K562 (cell line): ENCODE results near the gene PPP6R1. TPM values are rescaled to one million over a fixed set of nuclear protein-coding genes. Genes with fewer than 3 reads are reported as not detected.

Experiments
- BACH1 ChIP-seq: fragments of 200-800 bp; sonication (Bioruptor generic); IDR thresholded peaks from 2 replicates; pipeline ENCODE4 v1.6.1; 2016; ENCODE audit warnings: missing genetic modification characterization, missing compliant biosample characterization
- CBX3 ChIP-seq, 2 experiments: IDR thresholded peaks; 1 replicate in 1 of 2; 2 replicates in 1 of 2; pipeline ENCODE4 v1.6.1; 2012; ENCODE audit warnings: inconsistent platforms in 2 of 2, low read length in 2 of 2, borderline replicate concordance in 1 of 2, control low read depth in 1 of 2
- FOXP1 ChIP-seq: sonication (generic); formaldehyde crosslinking; IDR thresholded peaks from 2 replicates; pipeline ENCODE4 v1.8.0; 2022; ENCODE audit warnings: mild to moderate bottlenecking, missing genetic modification reagents
- HMGN3 ChIP-seq: IDR thresholded peaks from 2 replicates; pipeline ENCODE4 v1.6.1; 2011; ENCODE audit warnings: borderline replicate concordance, low read depth, mild to moderate bottlenecking, mixed read lengths, low read length; ENCODE audit not compliant: insufficient read length; ENCODE audit errors: extremely low read depth
- KAT7 ChIP-seq: sonication (generic); formaldehyde crosslinking; IDR thresholded peaks from 2 replicates; pipeline ENCODE4 v1.8.0; 2022; ENCODE audit warnings: missing genetic modification reagents, mild to moderate bottlenecking, borderline replicate concordance
- MAZ ChIP-seq, 2 experiments: fragments of 450-650 bp in 1 of 2; sonication (generic) in 1 of 2; formaldehyde crosslinking; IDR thresholded peaks in 1 of 2; conservative IDR thresholded peaks in 1 of 2; 2 replicates each; pipeline versions ENCODE4 v1.4.0 to v1.5.0; 2020; ENCODE audit warnings: mild to moderate bottlenecking in 1 of 2, missing genetic modification reagents in 1 of 2
- MBD2 ChIP-seq: sonication (generic); IDR thresholded peaks from 2 replicates; pipeline ENCODE4 v1.6.1; 2016; ENCODE audit warnings: low read depth, borderline replicate concordance
- PML ChIP-seq: IDR thresholded peaks from 2 replicates; pipeline ENCODE4 v1.6.1; 2012; ENCODE audit warnings: low read length, inconsistent platforms
- POLR2A ChIP-seq: fragments of 450-650 bp; conservative IDR thresholded peaks from 2 replicates; pipeline ENCODE4 v1.6.1; 2016
- RUNX1 ChIP-seq: sonication (generic); IDR thresholded peaks from 2 replicates; pipeline ENCODE4 v1.6.1; 2016; ENCODE audit warnings: antibody characterized with exemption, low read depth
- SAFB ChIP-seq: fragments of 200-400 bp; formaldehyde crosslinking; IDR thresholded peaks from 2 replicates; pipeline ENCODE4 v1.6.1; 2017; ENCODE audit warnings: low read depth, low read length, borderline replicate concordance
- SMAD3 ChIP-seq: fragments of 450-650 bp; formaldehyde crosslinking; conservative IDR thresholded peaks from 2 replicates; pipeline ENCODE4 v1.4.0; 2020; ENCODE audit warnings: mild to moderate bottlenecking
- ZEB2 ChIP-seq: fragments of 450-650 bp; IDR thresholded peaks from 2 replicates; pipeline ENCODE4 v1.6.1; 2016
- ZNF354B ChIP-seq: fragments of 250-450 bp; sonication (Bioruptor Pico); IDR thresholded peaks from 2 replicates; pipeline ENCODE4 v1.4.0; 2020
- ZNF444 ChIP-seq: fragments of 250-450 bp; sonication (Bioruptor Pico); IDR thresholded peaks from 2 replicates; pipeline ENCODE4 v1.4.0; 2020; ENCODE audit warnings: mild to moderate bottlenecking, moderate library complexity
- ZNF511 ChIP-seq: sonication (generic); formaldehyde crosslinking; IDR thresholded peaks from 2 replicates; pipeline ENCODE4 v1.8.0; 2022; ENCODE audit warnings: mild to moderate bottlenecking, missing genetic modification reagents
- polyA plus RNA-seq, 8 experiments: library from polyadenylated mRNA; depleted of rRNA in 4 of 8; stranded (reverse) in 5 of 8; unstranded in 3 of 8; fragments of >200 nt; fragmentation: Nextera tagmentation in 2 of 8; fragmentation: Illumina TruSeq in 1 of 8; extraction: Ambion mirVana in 2 of 8; extraction: Trizol in 1 of 8; gene quantifications; 2 replicates each; pipeline versions ENCODE4 v1.2.1 to v1.2.3, GENCODE V29; 2011 to 2014; ENCODE audit warnings: inconsistent platforms in 1 of 8, missing spikeins in 1 of 8
- total RNA-seq, 7 experiments: library from RNA; depleted of rRNA in 6 of 7; stranded (reverse); fragments of >200 nt in 6 of 7; fragmentation: Illumina TruSeq in 2 of 7; extraction: Trizol in 2 of 7; gene quantifications; 2 replicates each; pipeline versions ENCODE4 v1.2.1 to v1.2.3, GENCODE V29; 2011 to 2021; ENCODE audit warnings: low replicate concordance in 1 of 7
- TF ChIP-seq, protein P1 (sequence below), 2 experiments: fragments of 450-650 bp in 1 of 2; sonication (generic) in 1 of 2; formaldehyde crosslinking in 1 of 2; IDR thresholded peaks; 2 replicates each; pipeline versions ENCODE4 v1.7.1 to v1.9.0; 2016 to 2022; ENCODE audit warnings: inconsistent platforms in 1 of 2, mild to moderate bottlenecking in 1 of 2, missing genetic modification reagents in 1 of 2

Gene PPP6R1
- total and polyA plus RNA-seq, 9 of the 15 experiments (the other 6 are each of a cell fraction or from before 2014, with no cell fraction given): 0.48 to 135 (median 37.2) TPM

- TF ChIP-seq, protein P1, sequence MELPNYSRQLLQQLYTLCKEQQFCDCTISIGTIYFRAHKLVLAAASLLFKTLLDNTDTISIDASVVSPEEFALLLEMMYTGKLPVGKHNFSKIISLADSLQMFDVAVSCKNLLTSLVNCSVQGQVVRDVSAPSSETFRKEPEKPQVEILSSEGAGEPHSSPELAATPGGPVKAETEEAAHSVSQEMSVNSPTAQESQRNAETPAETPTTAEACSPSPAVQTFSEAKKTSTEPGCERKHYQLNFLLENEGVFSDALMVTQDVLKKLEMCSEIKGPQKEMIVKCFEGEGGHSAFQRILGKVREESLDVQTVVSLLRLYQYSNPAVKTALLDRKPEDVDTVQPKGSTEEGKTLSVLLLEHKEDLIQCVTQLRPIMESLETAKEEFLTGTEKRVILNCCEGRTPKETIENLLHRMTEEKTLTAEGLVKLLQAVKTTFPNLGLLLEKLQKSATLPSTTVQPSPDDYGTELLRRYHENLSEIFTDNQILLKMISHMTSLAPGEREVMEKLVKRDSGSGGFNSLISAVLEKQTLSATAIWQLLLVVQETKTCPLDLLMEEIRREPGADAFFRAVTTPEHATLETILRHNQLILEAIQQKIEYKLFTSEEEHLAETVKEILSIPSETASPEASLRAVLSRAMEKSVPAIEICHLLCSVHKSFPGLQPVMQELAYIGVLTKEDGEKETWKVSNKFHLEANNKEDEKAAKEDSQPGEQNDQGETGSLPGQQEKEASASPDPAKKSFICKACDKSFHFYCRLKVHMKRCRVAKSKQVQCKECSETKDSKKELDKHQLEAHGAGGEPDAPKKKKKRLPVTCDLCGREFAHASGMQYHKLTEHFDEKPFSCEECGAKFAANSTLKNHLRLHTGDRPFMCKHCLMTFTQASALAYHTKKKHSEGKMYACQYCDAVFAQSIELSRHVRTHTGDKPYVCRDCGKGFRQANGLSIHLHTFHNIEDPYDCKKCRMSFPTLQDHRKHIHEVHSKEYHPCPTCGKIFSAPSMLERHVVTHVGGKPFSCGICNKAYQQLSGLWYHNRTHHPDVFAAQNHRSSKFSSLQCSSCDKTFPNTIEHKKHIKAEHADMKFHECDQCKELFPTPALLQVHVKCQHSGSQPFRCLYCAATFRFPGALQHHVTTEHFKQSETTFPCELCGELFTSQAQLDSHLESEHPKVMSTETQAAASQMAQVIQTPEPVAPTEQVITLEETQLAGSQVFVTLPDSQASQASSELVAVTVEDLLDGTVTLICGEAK (IDR thresholded peaks at IDR 0.05): peak; percentile 78
- TF ChIP-seq, protein P1 (CRISPR knock-in tag; IDR thresholded peaks at IDR 0.05): no peak
- TF ChIP-seq POLR2A (peak; percentile 92), FOXP1 (CRISPR knock-in tag) (peak; percentile 98), ZNF354B (CRISPR knock-in tag) (no peak), ZNF511 (CRISPR knock-in tag) (peak; percentile 76), RUNX1 (no peak), BACH1 (tag) (no peak; the same call in 1 of the 2 replicates), KAT7 (CRISPR knock-in tag) (peak; percentile 40; the same call in 1 of the 2 replicates), HMGN3 (peak; percentile 93), SMAD3 (CRISPR knock-in tag) (peak; percentile 69; the same call in 1 of the 2 replicates), SAFB (peak; percentile 18), ZNF444 (CRISPR knock-in tag) (no peak), MBD2 (peak; percentile 26), MAZ (CRISPR knock-in tag; conservative IDR thresholded peaks at IDR 0.05 in 1 of 2, IDR thresholded peaks at IDR 0.05 in 1 of 2) (peak; percentile 86 to 92), CBX3 (IDR thresholded peaks at IDR 0.05; ENCODE audit: borderline replicate concordance in 1 of 2, low read length in 2 of 2) (peak in 1 of 2 experiments; percentile 82; a peak in 2 of 3 replicates), PML (peak; percentile 63; the same call in 1 of the 2 replicates), ZEB2 (peak; percentile 65; the same call in 1 of the 2 replicates)
Measured at GRCh38 chr19:55258828-55259539, at the start of gene PPP6R1 (continued).
